Naive thymus-derived CD4-positive, alpha-beta T cell (primary cell): ENCODE results near the gene EMP3. TPM values are rescaled to one million over a fixed set of nuclear protein-coding genes. Genes with fewer than 3 reads are reported as not detected.

Experiments
- ATAC-seq: fragments of 150-1000 bp; cut with Tn5 transposase; 2 replicates; pipeline ENCODE4 v1.10.0; 2021; ENCODE audit warnings: mild to moderate bottlenecking, moderate library complexity
- CTCF ChIA-PET: fragments of 350-600 bp; sonication (Branson Sonifier 250); formaldehyde crosslinking; loops from one replicate; lab custom pipeline; 2021; ENCODE audit warnings: antibody characterized with exemption; lab: Charles Lee
- POLR2A ChIA-PET: fragments of 350-600 bp; sonication (Branson Sonifier 250); formaldehyde crosslinking; loops from one replicate; lab custom pipeline; 2021; ENCODE audit warnings: antibody characterized with exemption, inconsistent platforms; lab: Charles Lee
- DNase-seq, 9 donors: peaks; one replicate each; pipeline versions ENCODE4 v3.0.0 to v3.0.0-alpha.2; 2020 to 2022; ENCODE audit warnings: mixed read lengths in 1 of 9
- H3K27ac ChIP-seq: one replicate; pipeline ENCODE4 v1.7.0; 2013; ENCODE audit warnings: mild to moderate bottlenecking, low read depth, low read length, moderate library complexity
- H3K27me3 ChIP-seq, 2 donors: one replicate each; pipeline ENCODE4 v1.7.0; 2013; ENCODE audit warnings: low read length in 2 of 2, mild to moderate bottlenecking in 2 of 2, moderate library complexity in 2 of 2; ENCODE audit not compliant: control insufficient read depth in 2 of 2, insufficient read depth in 2 of 2
- H3K36me3 ChIP-seq, 3 experiments: 1 replicate in 2 of 3; 2 replicates in 1 of 3; pipeline ENCODE4 v1.7.0; 2013; ENCODE audit warnings: low read length in 3 of 3, mild to moderate bottlenecking in 3 of 3, moderate library complexity in 1 of 3; ENCODE audit not compliant: insufficient read depth in 3 of 3, control insufficient read depth in 2 of 3
- H3K4me1 ChIP-seq, 2 donors: one replicate each; pipeline ENCODE4 v1.7.0; 2013; ENCODE audit warnings: low read length in 2 of 2, mild to moderate bottlenecking in 2 of 2, moderate library complexity in 1 of 2; ENCODE audit not compliant: control insufficient read depth in 2 of 2, insufficient read depth in 2 of 2
- H3K4me3 ChIP-seq: 2 replicates; pipeline ENCODE4 v1.7.0; 2013; ENCODE audit warnings: mild to moderate bottlenecking, low read length
- H3K9me3 ChIP-seq, 3 experiments: 1 replicate in 2 of 3; 2 replicates in 1 of 3; pipeline ENCODE4 v1.7.0; 2013; ENCODE audit warnings: low read length in 3 of 3; ENCODE audit not compliant: control insufficient read depth in 2 of 3
- H3K27ac Mint-ChIP-seq, 9 donors: one replicate each; pipeline ENCODE4 v1.8.0; 2020 to 2022; ENCODE audit warnings: mixed read lengths in 9 of 9, mild to moderate bottlenecking in 8 of 9, moderate library complexity in 5 of 9, inconsistent platforms in 2 of 9
- H3K27me3 Mint-ChIP-seq, 5 donors: one replicate each; pipeline ENCODE4 v1.8.0; 2021 to 2022; ENCODE audit warnings: mixed read lengths in 5 of 5, mild to moderate bottlenecking in 1 of 5
- H3K36me3 Mint-ChIP-seq, 5 donors: one replicate each; pipeline ENCODE4 v1.8.0; 2020 to 2022; ENCODE audit warnings: mixed read lengths in 5 of 5, mild to moderate bottlenecking in 3 of 5, inconsistent platforms in 1 of 5
- H3K4me1 Mint-ChIP-seq, 7 donors: one replicate each; pipeline ENCODE4 v1.8.0; 2020 to 2022; ENCODE audit warnings: mixed read lengths in 7 of 7, mild to moderate bottlenecking in 3 of 7, inconsistent platforms in 1 of 7
- H3K4me3 Mint-ChIP-seq, 10 donors: one replicate each; pipeline ENCODE4 v1.8.0; 2020 to 2022; ENCODE audit warnings: mild to moderate bottlenecking in 10 of 10, mixed read lengths in 10 of 10, moderate library complexity in 6 of 10, inconsistent platforms in 2 of 10
- H3K9me3 Mint-ChIP-seq, 11 donors: one replicate each; pipeline ENCODE4 v1.8.0; 2020 to 2022; ENCODE audit warnings: mixed read lengths in 11 of 11, mild to moderate bottlenecking in 4 of 11, inconsistent platforms in 1 of 11, moderate library complexity in 1 of 11
- intact Hi-C, 2 donors: fragments of 100-400 bp; cut with micrococcal nuclease; formaldehyde crosslinking; loops; one replicate each; pipeline ENCODE4 v1.15.1; 2023
- polyA plus RNA-seq, 2 donors: library from polyadenylated mRNA; unstranded; fragments of 300-500 nt; fragmentation: Illumina TruSeq; gene quantifications; one replicate each; pipeline ENCODE4 v1.2.3, GENCODE V29; 2021
- total RNA-seq, 6 experiments: library from RNA in 5 of 6; stranded (reverse) in 5 of 6; gene quantifications; 1 replicate in 5 of 6; 2 replicates in 1 of 6; pipeline ENCODE4 v1.2.3 and lab custom pipeline; 2021 to 2026

The EMP3 gene
- total and polyA plus RNA-seq, 7 experiments from 2014 or later = 183 to 711 (median 386) TPM

DNA sequence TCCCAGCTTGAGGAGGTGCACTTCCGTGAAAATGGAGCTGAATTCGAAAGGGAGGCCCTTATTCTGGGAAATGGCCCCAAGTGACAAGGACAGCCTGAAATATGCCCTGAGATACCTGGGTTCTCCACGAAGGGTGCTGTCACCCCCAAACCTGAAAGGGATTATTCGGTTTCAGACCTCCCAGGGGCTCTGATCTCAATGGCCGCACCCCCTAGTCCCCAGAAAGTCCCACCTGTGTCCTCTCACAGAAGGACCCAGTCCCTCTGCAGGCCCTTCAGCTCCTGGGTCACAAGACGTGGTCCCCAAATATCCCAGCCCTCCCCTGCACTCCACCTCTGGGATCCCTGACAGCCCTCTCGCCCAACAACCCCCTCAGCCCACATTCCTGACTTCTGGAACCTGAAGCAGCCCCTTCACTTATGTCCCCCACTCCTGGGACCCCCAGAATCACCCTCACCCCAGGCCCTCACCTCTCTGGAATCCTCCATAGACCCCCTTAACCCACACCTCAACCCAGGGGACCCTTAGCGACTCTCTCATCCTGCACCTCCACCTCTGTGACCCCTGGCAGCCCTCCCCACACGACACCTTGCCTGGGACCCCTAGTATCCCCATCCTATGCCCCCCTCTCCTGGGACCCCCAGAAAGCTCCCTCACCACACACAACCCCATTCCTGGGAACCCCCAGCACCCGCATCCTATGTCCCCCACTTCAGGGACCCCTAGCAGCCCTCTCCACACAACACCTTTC, 39.4 kb downstream of the EMP3 start:
- H3K4me1 ChIP-seq = peaks cover 9 to 13% of the 10 kb centered on the region in 2 donors
- no peaks in the 10 kb centered on the region for H3K27me3 ChIP-seq
- peak overlapping the region; percentile 86 for H3K27ac ChIP-seq
- Mint-ChIP-seq H3K4me1 (peaks cover 0 to 28% (median 6%) of the 10 kb centered on the region in 7 donors), H3K9me3 (peaks cover 0 to 5% (median 0%) of the 10 kb centered on the region in 11 donors), H3K27ac (peak overlapping the region; percentile 89 to 98 (median 95)), H3K4me3 (peak overlapping the region; percentile 68 to 97 (median 92)), H3K27me3 (peaks cover 0 to 3% (median 0%) of the 10 kb centered on the region in 5 donors), H3K36me3 (peaks cover 0 to 1% (median 0%) of the 10 kb centered on the region in 5 donors)
- H3K4me3 ChIP-seq = peak overlapping the region; percentile 59
- peaks cover 0 to 4% (median 0%) of the 10 kb centered on the region in 3 experiments for H3K36me3 ChIP-seq
- ATAC-seq = no peak
- ChIA-PET CTCF (interaction anchor here (0.9 to 2.3 kb wide), 5 partner anchors 10 to 125 kb away, joined by 3 to 8 read pairs (median 3); partner anchors contain the start of gene KDELR1), POLR2A (interaction anchor here (0.6 to 3.2 kb wide), 17 partner anchors 15 to 254 kb away, joined by 3 to 47 read pairs (median 4); partner anchors contain the start of genes EMP3, GRIN2D, KDELR1 and RPL18)
- H3K9me3 ChIP-seq = no peaks in the 10 kb centered on the region
- intact Hi-C loops = loop anchor here (1.0 to 5.0 kb wide), 17 partner anchors 27 to 882 kb away; partner anchors contain the start of genes GRWD1 (in 2 of the 2), KDELR1 (in 2 of the 2), LIG1 (in 2 of the 2) and ZSWIM9 (in 2 of the 2)
- DNase-seq = no peak

DNA sequence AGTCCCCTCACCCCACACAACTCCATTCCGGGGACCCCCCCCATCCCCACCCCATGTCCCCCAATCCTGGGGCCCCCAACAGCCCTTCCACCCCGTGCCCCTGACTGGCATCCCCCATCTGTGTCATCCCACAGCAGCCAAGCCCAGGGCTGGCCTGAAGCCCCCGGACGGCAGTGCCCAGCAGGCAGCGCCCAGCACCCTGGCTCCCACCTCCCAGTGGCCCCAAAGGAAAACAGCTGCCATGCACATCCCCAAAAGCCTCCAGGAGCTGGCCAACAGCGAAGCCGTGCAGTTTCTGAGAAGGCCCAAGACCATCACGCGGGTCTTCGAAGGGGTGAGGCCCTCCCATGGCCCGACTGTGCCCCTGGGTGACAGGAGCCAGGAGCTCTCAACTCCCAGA, 40.2 kb downstream of the EMP3 start:
- Histone ChIP-seq H3K4me1 (peaks cover 9 to 13% of the 10 kb centered on the region in 2 donors), H3K27ac (no peak overlapping the region), H3K36me3 (no peaks in the 10 kb centered on the region), H3K4me3 (no peak overlapping the region), H3K27me3 (no peaks in the 10 kb centered on the region), H3K9me3 (no peaks in the 10 kb centered on the region)
- Mint-ChIP-seq H3K36me3 (no peaks in the 10 kb centered on the region), H3K4me1 (peaks cover 0 to 28% (median 6%) of the 10 kb centered on the region in 7 donors), H3K27ac (no peak overlapping the region), H3K27me3 (peaks cover 0 to 3% (median 0%) of the 10 kb centered on the region in 5 donors), H3K9me3 (peaks cover 0 to 5% (median 0%) of the 10 kb centered on the region in 11 donors), H3K4me3 (no peak overlapping the region)
- ATAC-seq = no peak
- ChIA-PET POLR2A (interaction anchor here (0.6 kb wide), 1 partner anchor 14 kb away, joined by 3 read pairs; no protein-coding TSS in a partner anchor), CTCF (no interaction called here)
- intact Hi-C loops = loop anchor here (2.0 kb wide), 2 partner anchors 33 to 253 kb away; partner anchors contain the start of genes RPL18 (in 1 of the 2) and SPHK2 (in 1 of the 2)
- DNase-seq = peak in 1 of 9 donors; percentile 26

DNA sequence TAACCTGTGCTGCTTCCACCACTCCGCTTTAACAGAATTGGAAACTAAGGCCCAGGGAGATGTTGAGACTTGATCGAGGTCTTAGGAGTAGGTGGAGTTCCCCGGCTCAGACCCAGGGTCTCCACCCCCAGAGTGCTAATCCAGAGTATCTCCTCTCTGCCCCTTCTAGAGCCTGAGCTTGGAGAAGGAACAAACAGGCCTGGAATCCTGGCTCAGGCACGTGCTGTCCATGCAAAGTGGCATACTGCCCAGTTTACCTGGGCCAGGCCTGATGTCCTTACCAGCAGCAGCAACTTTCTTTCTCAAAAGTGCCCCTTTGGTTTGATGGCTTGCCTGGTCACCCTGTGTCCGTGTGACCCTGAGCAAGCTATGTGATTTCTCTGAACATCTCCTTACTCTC, 42.5 kb downstream of the EMP3 start:
- ATAC-seq (no peak), DNase-seq (no peak)
- Histone ChIP-seq H3K36me3 (no peaks in the 10 kb centered on the region), H3K27me3 (no peaks in the 10 kb centered on the region), H3K9me3 (no peaks in the 10 kb centered on the region), H3K27ac (no peak overlapping the region), H3K4me1 (peaks cover 5 to 9% of the 10 kb centered on the region in 2 donors), H3K4me3 (no peak overlapping the region)
- POLR2A ChIA-PET = interaction anchor here (0.7 kb wide), 1 partner anchor 59 kb away, joined by 6 read pairs; no protein-coding TSS in a partner anchor
- H3K4me3 Mint-ChIP-seq = no peak overlapping the region
- intact Hi-C loops = no loop called here
- H3K27ac Mint-ChIP-seq = peak overlapping the region in 1 of 9 donors; percentile 22
- CTCF ChIA-PET = interaction anchor here (0.8 kb wide), 1 partner anchor 24 kb away, joined by 6 read pairs; the partner anchor contains the start of gene KDELR1
- peaks cover 0 to 4% (median 0%) of the 10 kb centered on the region in 5 donors for H3K27me3 Mint-ChIP-seq
- H3K36me3 Mint-ChIP-seq = no peaks in the 10 kb centered on the region
- H3K4me1 Mint-ChIP-seq = peaks cover 0 to 18% (median 2%) of the 10 kb centered on the region in 7 donors
- H3K9me3 Mint-ChIP-seq = peaks cover 0 to 5% (median 0%) of the 10 kb centered on the region in 11 donors

DNA sequence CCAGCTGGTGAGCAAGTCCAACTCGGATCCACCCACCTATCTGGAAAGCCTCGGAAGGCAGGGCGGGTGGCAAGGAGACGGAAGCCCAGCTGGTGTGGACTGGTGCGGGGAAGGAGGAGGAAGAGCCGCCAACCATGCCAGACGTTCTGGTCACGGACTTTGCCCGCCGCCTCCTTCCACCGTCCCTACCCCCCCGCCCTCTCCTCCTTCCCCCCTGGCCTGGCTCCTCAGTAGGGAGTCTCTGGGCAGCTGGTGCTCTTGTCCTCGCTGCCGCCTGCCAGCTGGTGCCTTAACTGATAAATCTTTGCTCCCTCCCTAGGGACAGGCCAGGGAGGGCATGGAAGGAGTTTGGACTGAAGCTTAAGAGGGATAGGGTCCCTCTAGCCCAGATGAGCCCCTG, 43.6 kb downstream of the EMP3 start:
- intact Hi-C loops = no loop called here
- H3K27me3 Mint-ChIP-seq = peaks cover 0 to 4% (median 0%) of the 10 kb centered on the region in 5 donors
- H3K9me3 Mint-ChIP-seq = peaks cover 0 to 2% (median 0%) of the 10 kb centered on the region in 11 donors
- no peak for DNase-seq
- no peaks in the 10 kb centered on the region for H3K36me3 ChIP-seq
- H3K9me3 ChIP-seq = no peaks in the 10 kb centered on the region
- H3K36me3 Mint-ChIP-seq = no peaks in the 10 kb centered on the region
- peaks cover 0 to 12% (median 0%) of the 10 kb centered on the region in 7 donors for H3K4me1 Mint-ChIP-seq
- ATAC-seq = no peak
- no peak overlapping the region for H3K27ac Mint-ChIP-seq
- H3K27me3 ChIP-seq = no peaks in the 10 kb centered on the region
- CTCF ChIA-PET = no interaction called here
- POLR2A ChIA-PET = no interaction called here
- H3K4me3 Mint-ChIP-seq = no peak overlapping the region
- no peak overlapping the region for H3K27ac ChIP-seq
- H3K4me3 ChIP-seq = no peak overlapping the region
- H3K4me1 ChIP-seq = peaks cover 0 to 7% of the 10 kb centered on the region in 2 donors

DNA sequence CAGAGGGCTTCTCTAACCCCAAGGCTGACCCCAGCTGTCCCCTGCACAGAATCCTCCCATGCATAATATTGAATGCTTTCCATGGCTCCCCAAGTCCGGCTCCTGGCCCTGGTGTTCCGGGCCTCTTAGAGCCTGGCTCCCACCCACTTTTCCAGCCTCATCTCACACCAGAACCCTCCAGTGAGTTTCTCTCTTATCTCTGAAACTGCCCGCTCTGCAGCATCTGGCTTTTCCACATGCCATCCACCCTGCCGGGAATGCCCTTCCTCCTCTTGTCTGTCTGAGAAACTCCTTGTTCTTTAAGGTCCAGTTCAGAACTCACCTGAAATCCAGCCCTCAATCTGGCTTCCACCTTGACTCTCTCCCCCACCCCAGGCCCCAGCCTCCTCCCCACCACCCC, 45.6 kb downstream of the EMP3 start:
- no peak overlapping the region for H3K27ac ChIP-seq
- H3K36me3 Mint-ChIP-seq = no peaks in the 10 kb centered on the region
- peak overlapping the region in 2 of 9 donors; percentile 10 for H3K27ac Mint-ChIP-seq
- ATAC-seq (no peak), DNase-seq (no peak)
- no peaks in the 10 kb centered on the region for H3K4me1 ChIP-seq
- H3K36me3 ChIP-seq = no peaks in the 10 kb centered on the region
- intact Hi-C loops = no loop called here
- H3K9me3 Mint-ChIP-seq = no peaks in the 10 kb centered on the region
- ChIA-PET CTCF (interaction anchor here (0.6 kb wide), 1 partner anchor 213 kb away, joined by 4 read pairs; no protein-coding TSS in a partner anchor), POLR2A (no interaction called here)
- no peaks in the 10 kb centered on the region for H3K9me3 ChIP-seq
- no peak overlapping the region for H3K4me3 Mint-ChIP-seq
- H3K4me1 Mint-ChIP-seq = no peaks in the 10 kb centered on the region
- no peak overlapping the region for H3K4me3 ChIP-seq
- H3K27me3 ChIP-seq = no peaks in the 10 kb centered on the region
- peaks cover 0 to 2% (median 0%) of the 10 kb centered on the region in 5 donors for H3K27me3 Mint-ChIP-seq

DNA sequence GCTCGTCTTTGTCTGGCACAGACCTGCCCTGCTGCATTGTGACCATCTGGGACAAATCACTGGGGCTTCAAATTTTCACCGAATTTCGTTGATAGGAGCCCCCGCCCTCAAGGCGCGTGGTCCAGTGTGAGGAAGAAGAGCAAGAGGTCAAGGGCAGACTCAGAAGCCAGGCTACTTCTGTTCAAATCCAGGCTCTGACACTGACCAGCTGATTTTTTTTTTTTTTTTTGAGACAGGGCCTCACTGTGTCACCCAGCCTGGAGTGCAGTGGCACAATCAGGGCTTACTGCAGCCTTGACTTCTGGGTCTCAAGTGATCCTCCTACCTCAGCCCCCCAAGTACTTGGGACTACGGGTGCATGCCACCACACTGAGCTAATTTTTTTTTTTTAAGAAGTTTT, 46.0 kb downstream of the EMP3 start:
- no peaks in the 10 kb centered on the region for H3K27me3 ChIP-seq
- Mint-ChIP-seq H3K36me3 (no peaks in the 10 kb centered on the region), H3K27me3 (peaks cover 0 to 2% (median 0%) of the 10 kb centered on the region in 5 donors), H3K4me3 (no peak overlapping the region), H3K27ac (no peak overlapping the region), H3K9me3 (no peaks in the 10 kb centered on the region), H3K4me1 (no peaks in the 10 kb centered on the region)
- intact Hi-C loops = no loop called here
- ATAC-seq = no peak
- no peaks in the 10 kb centered on the region for H3K36me3 ChIP-seq
- DNase-seq = no peak
- H3K4me1 ChIP-seq = no peaks in the 10 kb centered on the region
- no peak overlapping the region for H3K27ac ChIP-seq
- H3K9me3 ChIP-seq = no peaks in the 10 kb centered on the region
- no peak overlapping the region for H3K4me3 ChIP-seq
- ChIA-PET POLR2A (no interaction called here), CTCF (interaction anchor here (0.6 kb wide), 1 partner anchor 213 kb away, joined by 4 read pairs; no protein-coding TSS in a partner anchor)
